GM12891 (cell line): ENCODE data around the gene CASP9. TPM values are rescaled to one million over a fixed set of nuclear protein-coding genes. Genes with fewer than 3 reads are reported as not detected.

Experiments
- DNase-seq: peaks from one replicate; pipeline ENCODE4 v3.0.0; 2011; ENCODE audit warnings: low spot score; ENCODE audit not compliant: insufficient read length
- FAIRE-seq: peaks from 2 replicates; lab custom pipeline; 2011; peaks lifted over from hg19 to GRCh38; lab: Jason Lieb, UNC
- PAX5 ChIP-seq: IDR thresholded peaks from 2 replicates; pipeline ENCODE4 v1.6.1; 2011; ENCODE audit warnings: low read length, moderate library complexity, mild to moderate bottlenecking; ENCODE audit not compliant: insufficient read depth, severe bottlenecking
- POLR2A ChIP-seq: IDR thresholded peaks from 2 replicates; pipeline ENCODE4 v1.6.1; 2011; ENCODE audit warnings: low read depth, low read length, control low read depth
- POLR2AphosphoS5 ChIP-seq: IDR thresholded peaks from 2 replicates; pipeline ENCODE4 v1.6.1; 2011; ENCODE audit warnings: low read depth, low read length, control low read depth
- POU2F2 ChIP-seq: IDR thresholded peaks from 2 replicates; pipeline ENCODE4 v1.6.1; 2011; ENCODE audit warnings: low read depth, mild to moderate bottlenecking, control low read depth, low read length, moderate library complexity
- SPI1 ChIP-seq: IDR thresholded peaks from 2 replicates; pipeline ENCODE4 v1.6.1; 2011; ENCODE audit warnings: low read depth, low read length, control low read depth
- TAF1 ChIP-seq: IDR thresholded peaks from 2 replicates; pipeline ENCODE4 v1.6.1; 2011; ENCODE audit warnings: low read depth, low read length, control low read depth
- polyA plus RNA-seq: library from polyadenylated mRNA; unstranded; fragments of >200 nt; gene quantifications from one replicate; pipeline ENCODE4 v1.2.1, GENCODE V29; 2012; ENCODE audit warnings: low read depth, missing spikeins, inconsistent platforms; ENCODE audit not compliant: missing spikeins

Gene CASP9
- polyA plus RNA-seq, result 6.1 TPM

DNA sequence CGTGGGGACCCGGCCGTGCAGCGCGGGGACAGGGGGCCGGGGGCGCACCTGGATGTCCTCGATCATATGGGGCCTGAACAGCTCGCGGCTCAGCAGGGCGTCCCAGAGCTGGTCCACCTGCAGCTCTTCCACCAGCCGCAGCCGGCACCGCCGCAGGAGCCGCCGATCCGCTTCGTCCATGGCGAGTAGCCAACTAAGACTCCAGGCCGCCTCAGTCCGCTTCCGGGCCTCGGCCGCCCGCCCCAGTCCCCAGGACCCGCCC is at the start of gene CASP9:
CASP9 (minus strand) TSS at position 195 of the 262 bp plus-strand sequence; CDS start at position 180, 15 bp downstream.
- no peak for FAIRE-seq
- TF ChIP-seq POLR2AphosphoS5 (peak; percentile 59), SPI1 (no peak), POLR2A (peak; percentile 79), TAF1 (peak; percentile 71; the same call in 1 of the 2 replicates), POU2F2 (0 out of 2 replicates have a peak, but pooled peaks have one; percentile 33), PAX5 (no peak)
- DNase-seq, result no peak

DNA sequence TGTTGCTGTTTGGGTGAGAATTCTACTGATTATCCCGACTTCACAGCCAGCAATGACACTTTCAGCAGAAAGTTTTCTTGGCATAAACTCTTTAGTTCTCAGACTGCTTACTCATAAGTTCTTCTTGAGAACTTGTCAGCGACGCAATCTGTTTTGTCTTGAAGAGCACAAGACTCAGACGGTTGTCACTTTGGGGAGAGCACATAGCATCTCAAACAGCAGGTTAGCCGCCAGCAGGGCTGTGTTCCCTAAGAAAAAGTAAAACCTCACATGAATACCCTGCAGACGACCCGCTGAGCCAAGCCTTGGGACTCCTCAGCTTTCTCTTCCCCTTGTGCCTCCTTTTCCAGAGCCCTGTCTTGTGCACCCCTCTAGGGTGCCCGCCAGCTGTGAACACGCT is 49.5 kb upstream of the CASP9 start:
- TF ChIP-seq PAX5 (no peak), POU2F2 (no peak), POLR2AphosphoS5 (no peak), POLR2A (no peak), TAF1 (no peak), SPI1 (no peak)
- DNase-seq (no peak), FAIRE-seq (no peak)

DNA sequence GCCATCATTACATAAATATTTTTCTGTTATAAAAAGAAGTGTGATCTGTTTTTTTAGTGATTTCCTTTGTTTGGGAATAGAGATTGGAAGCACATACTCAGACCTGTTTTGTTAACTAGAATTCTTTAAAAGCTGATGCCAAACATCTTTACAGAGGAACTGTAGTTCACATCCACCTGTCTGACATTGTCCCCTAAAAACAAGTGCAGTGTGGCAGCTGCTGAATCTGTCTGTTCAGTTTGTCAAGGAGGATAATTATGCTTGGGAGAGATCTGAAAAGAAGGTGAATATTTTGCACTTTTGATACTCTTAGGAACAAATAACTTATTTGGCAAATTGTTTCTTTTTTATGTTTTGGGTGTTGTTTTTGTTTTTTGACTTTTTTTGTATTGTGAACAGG is 47.3 kb upstream of the CASP9 start:
- FAIRE-seq, result no peak
- DNase-seq, result no peak

DNA sequence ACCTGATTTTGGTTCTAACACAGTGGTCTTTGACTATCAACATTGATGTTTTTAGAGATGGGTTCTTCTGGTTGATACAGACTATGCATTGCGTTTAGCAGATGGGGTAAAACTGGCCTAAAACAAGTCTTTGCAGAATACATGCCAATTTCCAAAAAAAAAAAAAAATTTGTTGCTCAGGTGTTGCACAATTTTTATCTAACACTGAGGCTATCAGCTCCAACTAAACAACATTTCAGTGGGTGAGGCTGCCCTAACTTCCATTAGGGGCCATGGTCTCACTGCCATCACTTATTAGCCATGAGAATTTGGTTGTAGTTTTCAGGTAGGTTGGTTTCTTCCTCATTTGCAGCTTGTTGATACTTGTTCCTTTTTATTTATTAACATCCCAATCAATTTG is 46.8 kb upstream of the CASP9 start:
- FAIRE-seq (no peak), DNase-seq (no peak)
- TF ChIP-seq SPI1, result no peak
- no peak for TF ChIP-seq POLR2A
- no peak for TF ChIP-seq POLR2AphosphoS5
- TF ChIP-seq POU2F2, result no peak
- TF ChIP-seq TAF1, result no peak
- no peak for TF ChIP-seq PAX5

More for the DNA sequence above, 47.3 kb upstream of the CASP9 start:
- no peak for TF ChIP-seq PAX5
- TF ChIP-seq POLR2A, result no peak
- no peak for TF ChIP-seq POLR2AphosphoS5
- no peak for TF ChIP-seq TAF1
- TF ChIP-seq SPI1, result no peak
- TF ChIP-seq POU2F2, result no peak

DNA sequence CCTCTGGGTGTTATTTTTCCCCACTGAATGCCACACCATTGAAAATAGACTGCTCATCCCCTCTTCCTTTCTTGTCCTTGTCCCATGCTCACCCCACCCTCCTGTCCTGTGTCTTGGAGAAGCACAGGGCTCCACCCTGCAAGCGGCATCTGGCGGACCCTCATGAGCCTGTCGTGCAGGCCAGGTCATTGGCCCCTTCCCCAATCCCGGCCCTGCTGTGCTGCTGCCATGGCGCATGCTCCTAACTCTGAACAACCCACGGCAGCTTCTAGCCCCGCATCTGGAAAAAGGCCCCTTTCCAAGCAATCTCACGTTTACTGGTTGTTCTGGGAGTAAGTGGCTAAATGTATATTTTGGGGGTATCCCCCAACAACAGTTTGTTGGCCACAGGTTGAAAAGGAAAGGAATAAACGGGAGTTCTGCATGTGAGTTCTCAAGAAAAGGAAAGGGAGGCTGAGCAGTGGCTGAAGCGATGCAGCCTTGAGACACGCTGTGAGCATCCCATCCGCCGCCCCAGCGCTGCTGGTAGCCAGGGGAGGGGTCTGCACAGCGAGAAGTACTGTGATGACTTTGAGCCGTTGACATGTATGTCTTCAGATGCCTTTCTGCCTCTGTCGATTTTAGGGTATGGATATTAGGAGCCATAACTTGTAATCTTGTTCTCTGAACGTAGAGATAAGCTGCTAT is 44.5 kb upstream of the CASP9 start:
- no peak for TF ChIP-seq POLR2A
- TF ChIP-seq POU2F2, result no peak
- no peak for TF ChIP-seq PAX5
- TF ChIP-seq TAF1, result no peak
- TF ChIP-seq SPI1, result no peak
- no peak for TF ChIP-seq POLR2AphosphoS5
- FAIRE-seq, result no peak
- DNase-seq, result no peak

DNA sequence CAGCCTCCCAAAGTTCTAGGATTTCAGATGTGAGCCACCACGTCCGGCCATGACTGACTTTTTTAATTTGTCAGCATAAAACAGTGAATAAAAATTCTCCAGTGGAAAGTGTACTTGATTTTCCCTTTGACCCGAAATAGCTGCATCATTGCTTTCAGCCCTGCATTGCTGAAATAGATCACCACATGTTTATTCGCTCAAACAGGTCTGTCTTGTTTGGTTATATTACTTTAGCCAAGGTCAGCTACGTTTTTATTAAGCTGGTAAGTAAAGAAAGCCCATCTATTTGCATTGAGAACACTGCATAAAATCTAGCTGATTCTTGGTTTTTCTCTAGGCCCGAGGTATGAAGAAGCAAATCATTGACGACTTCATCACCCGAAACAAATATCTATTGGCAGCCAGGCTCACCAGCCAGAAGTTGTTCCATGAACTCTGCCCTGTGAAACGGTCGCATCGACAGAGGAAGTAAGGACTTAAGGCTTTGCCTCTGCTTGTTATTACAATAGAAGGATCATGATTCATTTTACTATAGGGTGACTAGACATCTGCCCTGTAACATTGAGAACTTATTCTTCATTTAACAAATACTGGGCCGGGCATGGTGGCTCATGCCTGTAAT is 35.3 kb upstream of the CASP9 start:
- FAIRE-seq (no peak), DNase-seq (no peak)
- no peak for TF ChIP-seq POU2F2
- TF ChIP-seq PAX5, result no peak
- TF ChIP-seq TAF1, result no peak
- TF ChIP-seq SPI1, result no peak
- TF ChIP-seq POLR2AphosphoS5, result no peak
- no peak for TF ChIP-seq POLR2A

GRCh38 chr1:15558516-15558915 is 34.5 kb upstream of the CASP9 start:
- no peak for TF ChIP-seq POLR2A
- no peak for TF ChIP-seq POU2F2
- no peak for TF ChIP-seq POLR2AphosphoS5
- no peak for TF ChIP-seq PAX5
- TF ChIP-seq TAF1, result no peak
- TF ChIP-seq SPI1, result no peak
- no peak for FAIRE-seq
- no peak for DNase-seq

GRCh38 chr1:15557594-15557993 is 33.6 kb upstream of the CASP9 start:
- FAIRE-seq, result no peak
- DNase-seq, result no peak
- TF ChIP-seq POU2F2 (no peak), SPI1 (no peak), POLR2A (no peak), PAX5 (no peak), POLR2AphosphoS5 (no peak), TAF1 (no peak)

- DNase-seq (no peak), FAIRE-seq (no peak)
- TF ChIP-seq TAF1 (no peak), POLR2AphosphoS5 (no peak), PAX5 (no peak), POU2F2 (no peak), SPI1 (no peak), POLR2A (no peak)
Observed at GRCh38 chr1:15557008-15557407, 33.0 kb upstream of the CASP9 start.

DNA sequence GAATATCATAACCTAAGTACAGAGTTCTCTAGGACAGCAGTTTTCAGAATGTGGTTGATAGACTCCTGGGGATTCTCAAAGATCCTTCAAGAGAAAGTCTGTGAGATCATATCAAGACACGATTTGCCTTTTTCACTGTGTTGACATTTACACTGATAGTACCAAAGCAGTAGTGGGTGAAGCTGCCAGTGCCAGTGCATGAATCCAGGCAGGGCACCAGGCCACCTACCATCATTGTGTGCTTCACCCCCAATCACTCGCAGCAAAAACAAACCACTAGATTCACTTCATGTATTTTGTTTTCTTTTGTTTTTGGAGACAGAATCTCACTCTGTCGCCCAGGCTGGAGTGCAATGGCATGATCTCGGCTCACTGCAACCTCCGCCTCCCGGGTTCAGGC is 26.6 kb upstream of the CASP9 start:
- FAIRE-seq (no peak), DNase-seq (no peak)
- no peak for TF ChIP-seq TAF1
- TF ChIP-seq POLR2AphosphoS5, result no peak
- no peak for TF ChIP-seq PAX5
- no peak for TF ChIP-seq SPI1
- TF ChIP-seq POLR2A, result no peak
- no peak for TF ChIP-seq POU2F2

DNA sequence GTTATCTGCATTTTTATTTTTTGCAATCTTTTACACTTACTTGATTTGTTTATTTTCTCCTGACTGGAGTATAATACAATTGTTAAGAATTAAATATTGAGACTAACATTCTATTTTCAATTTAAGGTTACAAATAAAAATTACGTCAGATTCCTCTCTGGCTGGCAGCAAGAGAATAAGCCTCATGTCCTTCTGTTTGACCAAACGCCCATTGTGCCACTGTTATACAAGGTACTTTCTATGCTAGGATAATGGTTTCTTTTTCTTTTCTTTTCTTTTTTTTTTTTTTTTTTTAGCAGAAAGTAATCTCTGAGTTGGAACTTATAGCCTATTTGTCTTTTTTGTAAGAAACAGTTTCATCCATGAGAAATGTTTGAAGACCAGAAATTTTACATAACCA is 22.6 kb upstream of the CASP9 start:
- FAIRE-seq (no peak), DNase-seq (no peak)
- no peak for TF ChIP-seq POU2F2
- no peak for TF ChIP-seq TAF1
- TF ChIP-seq POLR2AphosphoS5, result no peak
